HG02938 (cell line): ENCODE results near the gene ABCA4.
"Not testable (repeated sequence)": the region's sequence is repeated elsewhere in the genome, so short reads cannot be mapped to it uniquely, and the experiment has no call there.

Experiments
- ATAC-seq: cut with Tn5 transposase; IDR thresholded peaks from one replicate; pipeline ENCODE4 v1.9.1; 2021; ENCODE audit warnings: mild to moderate bottlenecking, moderate library complexity; ENCODE audit not compliant: unreplicated experiment

ABCA4 gene

DNA sequence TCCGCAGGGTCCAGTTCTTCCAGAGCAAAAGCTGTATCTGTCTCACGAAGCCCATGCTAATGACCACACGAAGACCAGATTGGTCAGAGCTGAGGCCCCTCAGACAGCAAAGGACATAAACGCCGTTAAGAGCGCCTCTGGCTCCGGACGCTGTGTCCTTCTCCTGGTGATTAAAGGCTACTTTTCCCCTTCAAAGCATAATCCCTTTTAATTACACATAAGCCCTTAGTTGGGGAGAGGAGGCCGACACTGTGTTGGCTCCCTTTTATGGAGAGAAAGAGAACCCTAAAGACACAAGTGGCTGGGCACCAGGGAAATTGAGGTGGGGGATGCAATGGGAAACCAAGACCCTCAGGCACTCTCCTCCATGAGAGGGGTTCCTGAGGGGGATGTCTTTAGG, at the start of gene ABCA4:
ABCA4 (minus strand) TSS at position 158 of the 400 bp plus-strand sequence; CDS start at position 55, 103 bp downstream.
- no peak for ATAC-seq

DNA sequence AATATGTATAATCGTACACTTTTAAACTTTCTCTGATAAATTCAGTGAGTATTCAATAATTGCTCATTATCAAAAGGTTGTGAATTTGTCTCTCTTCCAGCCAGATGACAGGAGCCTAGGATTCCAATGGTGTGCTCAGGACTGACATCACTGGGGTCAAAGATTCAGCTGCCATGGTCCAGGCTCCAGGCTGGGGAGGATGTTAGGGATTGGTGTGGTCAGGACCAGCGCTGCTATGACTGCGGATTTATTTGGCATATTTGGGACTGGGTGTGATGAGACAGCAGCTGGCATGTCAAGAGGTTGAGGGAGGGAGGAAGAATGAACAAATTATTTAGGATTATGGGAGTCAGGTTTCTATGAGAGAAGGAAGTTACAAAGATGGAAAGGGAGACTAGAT, 48.2 kb upstream of the ABCA4 start:
- no peak for ATAC-seq

GRCh38 chr1:94165843-94166242, 44.9 kb upstream of the ABCA4 start:
- no peak for ATAC-seq

DNA sequence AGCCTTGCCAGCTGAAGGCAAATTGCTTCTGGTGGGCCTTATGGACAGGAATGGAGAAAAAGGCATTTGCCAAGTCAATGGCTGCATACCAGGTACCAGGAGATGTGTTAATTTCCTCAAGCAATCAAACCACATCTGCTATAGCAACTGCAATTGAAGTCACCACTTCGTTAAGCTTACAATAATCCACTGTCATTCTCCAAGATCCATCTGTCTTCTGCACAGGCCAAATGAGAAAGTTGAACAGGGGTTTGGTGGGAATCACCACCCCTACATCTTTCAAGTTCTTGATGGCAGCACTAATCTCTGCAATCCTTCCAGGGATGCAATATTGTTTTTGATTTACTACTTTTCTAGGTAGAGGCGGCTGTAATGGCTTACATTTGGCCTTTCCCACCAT, 43.9 kb upstream of the ABCA4 start:
- ATAC-seq: not testable (repeated sequence)

DNA sequence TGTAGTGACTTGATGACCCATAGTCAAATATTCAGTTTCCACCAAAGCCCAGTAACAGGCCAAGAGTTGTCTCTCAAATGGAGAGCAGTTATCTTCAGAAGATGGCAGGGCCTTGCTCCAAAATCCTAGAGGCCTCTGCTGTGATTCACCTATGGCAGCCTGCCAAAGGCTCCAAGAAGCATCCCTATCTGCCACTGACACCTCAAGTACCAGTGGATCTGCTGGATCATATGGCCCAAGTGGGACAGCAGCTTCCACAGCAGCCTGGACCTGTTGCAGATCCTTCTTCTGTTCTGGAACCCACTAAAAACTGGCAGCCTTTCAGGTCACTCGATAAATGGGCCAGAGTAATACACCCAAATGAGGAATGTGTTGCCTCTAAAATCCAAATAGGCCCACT, 43.2 kb upstream of the ABCA4 start:
- not testable (repeated sequence) for ATAC-seq

DNA sequence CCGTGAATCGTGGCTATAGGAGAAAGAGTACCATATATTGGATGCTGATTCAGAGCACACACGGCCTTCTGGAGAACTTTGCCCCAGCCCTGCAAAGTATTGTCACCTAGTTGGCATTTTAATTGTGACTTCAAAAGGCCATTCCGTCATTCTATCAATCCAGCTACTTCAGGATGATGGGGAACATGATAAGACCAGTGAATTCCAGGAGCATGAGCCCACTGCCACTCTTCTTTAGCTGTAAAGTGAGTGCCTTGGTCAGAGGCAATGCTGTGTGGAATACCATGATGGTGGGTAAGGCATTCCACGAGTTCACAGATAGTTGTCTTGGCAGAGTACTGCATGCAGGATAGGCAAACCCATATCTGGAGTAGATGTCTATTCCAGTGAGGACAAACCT, 42.3 kb upstream of the ABCA4 start:
- ATAC-seq: not testable (repeated sequence)

DNA sequence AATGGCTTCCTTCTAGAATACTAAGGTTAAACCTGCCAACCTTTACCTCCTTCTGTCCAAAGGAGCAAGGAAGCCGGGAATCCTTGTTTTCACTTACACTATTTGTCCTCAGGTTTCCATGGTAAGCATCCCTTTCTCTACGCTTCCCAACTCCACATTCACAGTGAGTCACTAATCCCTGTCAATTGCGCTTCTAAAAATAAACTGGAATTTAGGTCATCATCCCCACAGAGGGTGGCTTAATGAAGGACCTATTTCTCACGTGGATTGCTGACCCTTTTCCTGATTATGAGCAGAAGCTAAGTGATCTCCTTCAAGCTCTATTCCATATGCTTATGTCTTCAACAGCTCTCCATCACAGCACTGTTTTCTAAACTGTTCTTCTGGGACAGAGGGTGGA, 39.9 kb upstream of the ABCA4 start:
- ATAC-seq: no peak

DNA sequence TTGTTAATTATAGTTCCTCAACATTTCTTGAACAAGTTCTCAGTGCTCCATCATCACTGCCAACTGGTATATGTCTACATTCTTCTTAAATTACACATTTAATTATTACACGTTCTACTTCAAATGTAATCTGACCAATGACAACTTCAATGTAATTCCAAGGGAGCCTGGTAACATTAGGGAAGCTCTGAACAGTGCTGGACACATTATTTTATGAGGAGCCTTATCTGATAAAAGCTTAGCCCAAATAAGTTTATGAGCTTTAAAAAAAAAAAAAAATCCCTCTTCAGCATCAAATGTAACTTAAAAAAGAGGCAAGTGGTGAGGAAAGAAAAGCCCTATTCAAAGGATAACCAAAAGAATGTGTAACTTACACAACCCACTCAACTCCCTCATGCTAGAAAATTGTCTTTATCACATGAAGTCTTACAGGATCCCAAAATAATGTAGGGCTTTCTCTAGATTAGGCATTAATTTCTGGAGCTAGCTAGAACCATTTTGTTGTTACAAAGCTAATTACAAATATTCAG, 35.2 kb upstream of the ABCA4 start:
- ATAC-seq: no peak

- ATAC-seq: no peak
Observed at GRCh38 chr1:94154989-94155388, 34.0 kb upstream of the ABCA4 start.

GRCh38 chr1:94153133-94153532, 32.2 kb upstream of the ABCA4 start:
- ATAC-seq: no peak

DNA sequence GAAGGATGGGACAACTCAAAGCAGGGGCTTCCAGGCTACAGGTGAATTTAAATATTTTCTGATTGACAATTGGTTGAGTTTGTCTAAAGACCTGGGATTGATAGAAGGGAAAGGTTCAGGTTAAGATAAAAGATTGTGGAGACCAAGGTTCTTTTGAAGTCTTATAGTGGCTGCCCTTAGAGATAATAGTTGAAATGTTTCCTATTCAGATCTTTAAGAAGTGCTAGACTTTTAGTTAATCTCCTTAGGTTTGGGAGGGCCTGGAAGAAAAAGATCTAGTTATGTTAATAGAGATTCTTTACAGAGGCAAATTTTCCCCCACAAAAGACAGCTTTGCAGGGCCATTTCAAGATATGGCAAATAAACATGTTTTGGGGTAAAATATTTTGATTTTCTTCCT, 28.2 kb upstream of the ABCA4 start:
- ATAC-seq: not testable (repeated sequence)

GRCh38 chr1:94146273-94146672, 25.3 kb upstream of the ABCA4 start:
- ATAC-seq: no peak

GRCh38 chr1:94144836-94145235, 23.9 kb upstream of the ABCA4 start:
- ATAC-seq: no peak

- no peak for ATAC-seq
Observed at GRCh38 chr1:94143809-94144176, 22.8 kb upstream of the ABCA4 start.

DNA sequence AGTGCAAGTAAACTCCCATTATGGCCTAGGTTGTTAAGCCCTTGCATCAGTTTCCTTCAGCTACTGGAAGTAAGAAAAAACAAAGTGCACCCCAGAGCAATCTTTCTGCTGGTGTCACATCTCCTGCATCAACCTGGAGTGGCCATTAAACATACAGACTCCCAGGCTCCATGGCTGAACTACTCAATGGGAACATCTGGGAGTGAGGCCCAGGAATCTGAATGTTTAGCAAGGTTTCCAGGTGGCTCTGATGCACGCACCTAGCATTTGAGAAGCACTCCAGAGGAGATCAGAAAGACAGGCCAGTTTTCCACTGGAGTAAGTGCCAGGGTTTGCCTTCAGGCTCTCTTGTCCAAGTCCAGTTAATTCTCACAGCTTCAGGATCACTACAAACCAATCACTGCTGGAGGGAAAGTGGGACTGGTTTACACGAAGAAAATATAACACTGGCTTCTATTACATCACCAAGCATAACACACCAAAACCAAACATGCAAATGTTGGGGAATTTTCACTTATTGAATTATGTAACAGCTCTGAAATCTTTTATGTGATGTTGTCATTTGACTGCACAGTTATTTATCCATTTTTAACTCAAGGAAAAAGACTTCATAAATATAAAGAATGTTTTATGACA, 22.3 kb upstream of the ABCA4 start:
- no peak for ATAC-seq

- no peak for ATAC-seq
Observed at GRCh38 chr1:94142583-94142982, 21.6 kb upstream of the ABCA4 start.

GRCh38 chr1:94142022-94142421, 21.1 kb upstream of the ABCA4 start:
- no peak for ATAC-seq

DNA sequence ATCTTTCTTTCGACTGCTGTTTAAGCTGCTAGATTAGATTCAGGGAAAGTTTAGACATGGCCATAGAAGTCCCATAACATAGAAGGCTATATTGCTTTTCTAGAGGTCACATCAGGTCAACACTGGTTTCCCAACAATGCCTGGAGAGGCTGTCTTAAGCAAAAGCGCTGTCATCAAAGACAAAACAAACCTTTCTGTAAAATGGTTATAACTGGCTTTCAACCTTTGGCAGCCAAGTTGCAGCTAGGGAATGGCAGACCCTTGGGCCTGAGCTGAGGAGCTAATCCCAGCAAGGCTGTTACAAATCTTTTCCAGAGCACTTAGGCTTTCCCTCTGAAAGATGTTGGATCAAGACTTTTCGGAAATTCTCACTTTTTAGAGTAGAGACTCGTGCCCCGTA, 11.2 kb upstream of the ABCA4 start:
- ATAC-seq: no peak

DNA sequence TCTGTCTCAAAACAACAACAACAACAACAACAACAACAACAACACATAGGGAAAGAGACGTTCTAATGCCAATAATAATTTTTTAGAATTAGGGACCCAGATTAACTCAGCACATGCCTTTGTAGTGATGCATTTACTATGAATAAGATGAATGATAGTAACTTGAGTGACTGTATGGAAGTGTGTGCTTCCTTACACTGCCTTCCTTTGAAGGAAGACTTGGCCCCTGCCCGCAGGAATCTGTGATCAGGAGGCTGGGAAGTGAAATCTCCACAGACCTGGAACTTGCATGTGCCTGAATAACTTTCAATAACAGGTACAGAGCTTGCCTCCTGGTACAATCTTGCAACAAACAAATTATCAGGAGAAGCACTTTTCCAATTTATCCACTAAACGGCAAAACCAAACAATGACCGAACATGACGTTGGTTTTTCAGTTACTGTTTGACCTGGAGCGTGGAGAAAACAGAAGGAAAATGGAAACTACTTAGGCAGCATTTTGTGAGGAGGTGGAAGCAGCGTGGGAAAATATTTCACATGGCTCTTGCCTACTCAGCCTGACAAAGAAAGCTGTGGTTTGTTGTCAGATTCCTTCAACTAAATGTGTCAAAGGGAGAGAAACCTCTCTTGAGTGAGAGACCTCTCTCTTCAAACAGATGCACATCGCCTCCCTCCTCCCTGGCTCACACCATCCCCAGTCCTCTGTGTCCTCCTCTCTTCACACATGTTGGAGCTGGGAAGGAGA, 10.1 kb upstream of the ABCA4 start:
- ATAC-seq: no peak

DNA sequence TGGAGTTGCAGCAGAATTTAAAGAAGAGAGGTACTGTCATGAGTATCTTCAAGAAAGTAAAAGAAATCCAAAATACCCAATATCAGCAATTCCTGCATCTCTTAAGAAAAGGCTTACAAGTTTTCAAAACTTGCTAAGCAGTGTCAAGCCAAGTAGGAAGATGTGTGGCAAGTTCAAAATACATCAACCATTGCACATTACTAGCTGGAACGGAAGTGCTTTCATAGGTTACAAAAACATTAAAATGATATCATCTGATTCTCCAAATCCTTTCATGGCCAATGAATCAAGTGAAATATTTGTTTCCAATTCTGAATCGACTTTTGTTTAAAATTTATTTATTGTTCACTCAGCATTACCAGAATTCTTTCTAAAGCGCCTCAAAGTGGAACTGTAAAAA, 5.7 kb upstream of the ABCA4 start:
- ATAC-seq: no peak

DNA sequence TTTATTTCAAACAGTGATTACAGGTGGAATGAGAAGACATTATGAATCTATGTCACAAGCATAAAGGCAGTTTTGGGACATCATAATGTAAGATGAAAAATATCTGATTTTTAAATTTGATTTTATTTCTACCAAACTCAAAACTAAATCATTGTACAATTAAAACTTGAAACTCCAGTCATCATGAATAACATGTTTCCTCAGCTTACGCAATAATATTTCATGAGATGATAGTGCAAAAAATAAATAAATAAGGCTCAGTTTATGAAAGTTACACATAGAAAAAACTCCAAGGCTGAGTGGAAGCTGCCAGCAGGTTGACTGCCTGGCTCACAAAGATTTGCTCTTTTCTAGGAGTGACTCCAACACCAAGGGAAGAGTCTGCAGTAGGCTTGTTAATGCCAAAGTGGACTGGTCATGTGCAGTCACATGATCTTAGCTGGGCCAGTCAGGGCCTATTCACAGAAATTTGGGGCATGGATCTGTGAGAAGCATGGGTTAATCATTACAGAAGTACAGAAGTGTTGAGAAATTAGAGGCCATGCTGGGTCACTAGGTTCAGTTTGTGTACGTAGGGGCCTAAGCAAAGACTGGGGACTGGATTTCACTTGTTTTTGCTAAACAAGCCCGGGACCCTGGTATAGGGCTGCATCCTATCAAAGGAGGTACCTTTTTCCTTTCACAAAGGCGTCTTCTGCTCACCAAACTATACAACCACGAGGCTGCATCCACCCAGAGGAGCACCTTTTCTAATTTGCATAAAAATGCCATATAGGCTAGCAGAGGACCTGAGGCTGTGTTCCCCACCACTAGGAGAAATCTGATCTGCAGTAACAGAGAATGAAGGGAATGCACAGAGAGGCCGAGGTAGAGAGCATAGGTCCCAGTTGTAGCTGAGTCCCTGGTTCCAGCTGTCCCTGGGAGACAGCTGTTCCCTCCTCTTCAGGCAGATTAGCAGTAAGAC, 4.9 kb upstream of the ABCA4 start:
- no peak for ATAC-seq
